Loucy (cell line): ENCODE measurements around the gene MYO7B.

ENCODE experiments used
- H2AFZ ChIP-seq: fragments of 200-600 bp; sonication (generic); 2 replicates; pipeline ENCODE4 v1.6.0; 2016; ENCODE audit warnings: antibody characterized with exemption, mild to moderate bottlenecking, low read length, moderate library complexity
- H3F3A ChIP-seq: fragments of 200-600 bp; 2 replicates; pipeline ENCODE4 v1.6.0; 2016; ENCODE audit warnings: antibody characterized with exemption, low read depth, mild to moderate bottlenecking
- H3K27me3 ChIP-seq: fragments of 200-600 bp; sonication (generic); 2 replicates; pipeline ENCODE4 v1.6.1; 2014; ENCODE audit warnings: low read length, mild to moderate bottlenecking; ENCODE audit not compliant: insufficient read depth, poor library complexity, severe bottlenecking
- H3K36me3 ChIP-seq: fragments of 200-600 bp; sonication (generic); 2 replicates; pipeline ENCODE4 v1.6.1; 2016; ENCODE audit warnings: low read length; ENCODE audit not compliant: insufficient read depth
- H3K4me1 ChIP-seq: fragments of 200-600 bp; sonication (generic); 2 replicates; pipeline ENCODE4 v1.5.1; 2014; ENCODE audit warnings: low read length, mild to moderate bottlenecking; ENCODE audit not compliant: insufficient read depth, poor library complexity, severe bottlenecking
- H3K4me2 ChIP-seq: fragments of 200-600 bp; sonication (generic); 2 replicates; pipeline ENCODE4 v1.6.0; 2014; ENCODE audit warnings: antibody characterized with exemption, low read length, low read depth, mild to moderate bottlenecking; ENCODE audit not compliant: poor library complexity, severe bottlenecking
- H3K4me3 ChIP-seq: fragments of 200-600 bp; sonication (generic); 2 replicates; pipeline ENCODE4 v1.5.1; 2014; ENCODE audit warnings: low read length, mild to moderate bottlenecking, mixed read lengths; ENCODE audit not compliant: poor library complexity, severe bottlenecking
- H3K79me2 ChIP-seq: fragments of 200-600 bp; sonication (generic); 2 replicates; pipeline ENCODE4 v1.6.1; 2014; ENCODE audit warnings: low read length; ENCODE audit not compliant: insufficient read depth
- H3K9ac ChIP-seq: fragments of 200-600 bp; sonication (generic); 2 replicates; pipeline ENCODE4 v1.6.0; 2014; ENCODE audit warnings: mild to moderate bottlenecking, low read depth, low read length, moderate library complexity; ENCODE audit not compliant: poor library complexity, severe bottlenecking
- H3K9me2 ChIP-seq: fragments of 200-600 bp; sonication (generic); replicated peaks from 2 replicates; pipeline ENCODE4 v1.6.1; 2016; ENCODE audit warnings: low read depth, low read length, mixed read lengths
- H3K9me3 ChIP-seq: fragments of 200-600 bp; sonication (generic); 2 replicates; pipeline ENCODE4 v1.6.1; 2014; ENCODE audit warnings: mild to moderate bottlenecking, antibody characterized with exemption, low read length, low read depth; ENCODE audit not compliant: insufficient read depth
- H4K20me1 ChIP-seq: fragments of 200-600 bp; sonication (generic); 2 replicates; pipeline ENCODE4 v1.6.0; 2014; ENCODE audit warnings: antibody characterized with exemption, low read length, mild to moderate bottlenecking; ENCODE audit not compliant: insufficient read depth, poor library complexity, severe bottlenecking
- EZH2phosphoT487 ChIP-seq: fragments of 200-600 bp; IDR thresholded peaks from 2 replicates; pipeline ENCODE4 v1.6.1; 2018; ENCODE audit warnings: antibody characterized with exemption, mild to moderate bottlenecking, moderate library complexity, borderline replicate concordance
- TF ChIP-seq, protein P1 (sequence below): fragments of 200-600 bp; sonication (generic); conservative IDR thresholded peaks from 2 replicates; pipeline ENCODE4 v1.5.1; 2014; ENCODE audit warnings: mild to moderate bottlenecking, antibody characterized with exemption, low read length

The MYO7B gene

DNA sequence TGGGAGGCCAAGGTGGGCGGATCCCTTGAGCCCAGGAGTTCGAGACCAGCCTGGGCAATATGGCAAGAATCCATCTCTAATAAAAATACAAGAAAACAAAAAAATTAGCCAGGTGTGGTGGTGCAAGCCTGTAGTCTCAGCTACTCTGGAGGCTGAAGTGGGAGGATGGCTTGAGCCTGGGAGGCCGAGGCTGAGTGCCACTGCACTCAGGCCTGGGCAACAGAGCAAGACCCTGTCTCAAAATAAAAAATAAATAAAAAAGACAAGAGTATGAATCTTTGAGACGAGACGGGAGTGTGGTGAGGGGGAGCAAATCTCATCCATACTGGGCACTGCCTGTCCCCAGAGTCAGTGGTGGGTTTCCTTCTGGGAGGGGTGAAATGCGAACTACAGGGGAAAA, 122.7 kb downstream of the MYO7B start:
- H3K79me2 ChIP-seq = no peaks in the 10 kb centered on the region
- no peaks in the 10 kb centered on the region for H4K20me1 ChIP-seq
- no peaks in the 10 kb centered on the region for H3K9me3 ChIP-seq
- H3K9ac ChIP-seq = no peak overlapping the region
- no peak overlapping the region for H3K4me3 ChIP-seq
- no peak overlapping the region for H3K4me2 ChIP-seq
- H3K36me3 ChIP-seq = no peaks in the 10 kb centered on the region
- H3K9me2 ChIP-seq = no peaks in the 10 kb centered on the region
- H3K27me3 ChIP-seq = no peaks in the 10 kb centered on the region
- no peak overlapping the region for H2AFZ ChIP-seq
- no peaks in the 10 kb centered on the region for H3F3A ChIP-seq
- TF ChIP-seq EZH2phosphoT487 = no peak
- TF ChIP-seq, protein P1, sequence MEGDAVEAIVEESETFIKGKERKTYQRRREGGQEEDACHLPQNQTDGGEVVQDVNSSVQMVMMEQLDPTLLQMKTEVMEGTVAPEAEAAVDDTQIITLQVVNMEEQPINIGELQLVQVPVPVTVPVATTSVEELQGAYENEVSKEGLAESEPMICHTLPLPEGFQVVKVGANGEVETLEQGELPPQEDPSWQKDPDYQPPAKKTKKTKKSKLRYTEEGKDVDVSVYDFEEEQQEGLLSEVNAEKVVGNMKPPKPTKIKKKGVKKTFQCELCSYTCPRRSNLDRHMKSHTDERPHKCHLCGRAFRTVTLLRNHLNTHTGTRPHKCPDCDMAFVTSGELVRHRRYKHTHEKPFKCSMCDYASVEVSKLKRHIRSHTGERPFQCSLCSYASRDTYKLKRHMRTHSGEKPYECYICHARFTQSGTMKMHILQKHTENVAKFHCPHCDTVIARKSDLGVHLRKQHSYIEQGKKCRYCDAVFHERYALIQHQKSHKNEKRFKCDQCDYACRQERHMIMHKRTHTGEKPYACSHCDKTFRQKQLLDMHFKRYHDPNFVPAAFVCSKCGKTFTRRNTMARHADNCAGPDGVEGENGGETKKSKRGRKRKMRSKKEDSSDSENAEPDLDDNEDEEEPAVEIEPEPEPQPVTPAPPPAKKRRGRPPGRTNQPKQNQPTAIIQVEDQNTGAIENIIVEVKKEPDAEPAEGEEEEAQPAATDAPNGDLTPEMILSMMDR = no peak
- no peaks in the 10 kb centered on the region for H3K4me1 ChIP-seq

DNA sequence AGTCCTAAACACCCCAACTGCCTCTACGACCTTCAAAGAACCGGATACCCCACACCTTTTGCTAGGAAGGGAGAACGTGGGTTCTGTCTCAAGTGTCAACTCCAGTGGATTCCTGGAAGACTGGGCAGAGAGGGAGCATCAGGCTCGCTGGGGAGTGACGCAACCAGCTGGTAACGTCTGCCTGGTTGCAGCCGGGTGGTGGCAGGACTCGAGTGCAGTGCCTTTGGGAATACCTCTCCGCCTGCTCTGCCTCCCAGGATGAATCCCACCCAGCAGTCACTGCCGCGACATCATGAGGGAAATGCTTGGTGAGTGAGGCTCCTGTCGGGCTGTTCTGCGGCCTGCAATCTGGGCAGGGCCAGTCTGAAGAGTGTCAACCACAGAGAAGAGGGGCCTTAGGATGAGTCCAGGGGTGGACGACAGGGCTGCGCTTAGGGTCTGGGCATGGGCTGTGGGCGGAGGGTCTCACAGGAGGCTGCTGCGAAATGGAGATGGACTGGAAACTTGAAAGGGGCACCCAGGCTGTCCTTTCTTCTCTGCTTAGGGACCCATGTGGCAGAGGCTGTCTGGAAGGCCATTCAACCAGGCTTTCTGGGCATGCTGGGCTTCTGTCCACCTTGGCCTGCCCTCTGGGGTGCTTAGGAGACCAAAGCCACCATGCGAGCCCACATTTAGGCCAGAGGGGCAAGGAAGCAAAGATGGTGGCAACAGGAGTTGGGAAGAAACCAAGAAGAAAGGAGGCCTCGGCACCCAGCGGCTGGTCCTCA, 123.3 kb downstream of the MYO7B start:
- TF ChIP-seq, protein P1 = no peak
- TF ChIP-seq EZH2phosphoT487 = no peak
- Histone ChIP-seq H2AFZ (no peak overlapping the region), H3K4me1 (no peaks in the 10 kb centered on the region), H3K27me3 (no peaks in the 10 kb centered on the region), H3K36me3 (no peaks in the 10 kb centered on the region), H3K9ac (no peak overlapping the region), H3K4me3 (no peak overlapping the region), H3F3A (no peaks in the 10 kb centered on the region), H3K4me2 (no peak overlapping the region), H3K9me2 (no peaks in the 10 kb centered on the region), H3K79me2 (no peaks in the 10 kb centered on the region), H3K9me3 (no peaks in the 10 kb centered on the region), H4K20me1 (no peaks in the 10 kb centered on the region)

DNA sequence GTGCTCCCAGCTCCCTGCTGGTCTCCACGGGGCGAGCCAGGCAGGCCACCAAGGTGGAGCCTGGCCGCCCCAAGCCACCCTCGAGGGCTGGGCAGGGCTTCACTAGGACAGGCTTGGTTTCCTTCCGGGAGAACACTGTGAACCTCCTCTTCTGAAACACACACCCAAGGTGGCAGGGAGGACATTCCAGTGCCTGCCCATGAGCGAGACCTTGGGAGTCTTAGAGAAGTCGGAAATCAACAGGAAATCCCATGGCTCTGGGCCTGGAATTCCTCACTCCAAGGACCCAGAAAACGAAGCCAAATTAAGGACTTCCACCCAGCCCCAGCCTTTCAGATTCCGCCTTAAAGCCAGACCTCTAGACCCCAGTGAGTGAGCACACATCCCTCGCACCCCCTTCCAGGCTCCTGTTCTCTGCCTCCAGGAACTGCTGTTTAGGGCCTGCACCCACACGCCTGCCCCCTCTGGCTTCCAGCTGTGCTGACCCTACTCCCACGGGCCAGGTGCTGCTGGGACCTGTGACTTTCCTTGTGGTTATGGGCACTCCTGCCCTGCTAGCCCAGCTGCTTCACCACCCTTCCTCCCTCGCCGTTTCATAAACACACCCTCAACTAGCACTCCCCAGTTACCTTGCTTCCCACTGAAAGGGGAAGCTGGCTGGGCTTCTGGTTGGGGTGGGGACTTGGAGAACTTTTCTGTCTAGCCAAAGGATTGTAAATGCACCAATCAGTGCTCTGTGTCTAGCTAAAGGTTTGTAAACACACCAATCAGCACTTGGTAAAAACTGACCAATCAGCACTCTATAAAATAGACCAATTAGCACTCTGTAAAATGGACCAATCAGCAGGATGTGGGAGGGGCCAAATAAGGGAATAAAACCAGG, 124.2 kb downstream of the MYO7B start:
- Histone ChIP-seq H3F3A (no peaks in the 10 kb centered on the region), H3K27me3 (no peaks in the 10 kb centered on the region), H4K20me1 (no peaks in the 10 kb centered on the region), H3K4me3 (no peak overlapping the region), H3K9me3 (no peaks in the 10 kb centered on the region), H3K9ac (no peak overlapping the region), H3K9me2 (no peaks in the 10 kb centered on the region), H2AFZ (no peak overlapping the region), H3K4me2 (no peak overlapping the region), H3K36me3 (no peaks in the 10 kb centered on the region), H3K4me1 (no peaks in the 10 kb centered on the region), H3K79me2 (no peaks in the 10 kb centered on the region)
- no peak for TF ChIP-seq EZH2phosphoT487
- TF ChIP-seq, protein P1 = no peak
